ENCODE data around the gene FAM107B.

The FAM107B gene

DNA sequence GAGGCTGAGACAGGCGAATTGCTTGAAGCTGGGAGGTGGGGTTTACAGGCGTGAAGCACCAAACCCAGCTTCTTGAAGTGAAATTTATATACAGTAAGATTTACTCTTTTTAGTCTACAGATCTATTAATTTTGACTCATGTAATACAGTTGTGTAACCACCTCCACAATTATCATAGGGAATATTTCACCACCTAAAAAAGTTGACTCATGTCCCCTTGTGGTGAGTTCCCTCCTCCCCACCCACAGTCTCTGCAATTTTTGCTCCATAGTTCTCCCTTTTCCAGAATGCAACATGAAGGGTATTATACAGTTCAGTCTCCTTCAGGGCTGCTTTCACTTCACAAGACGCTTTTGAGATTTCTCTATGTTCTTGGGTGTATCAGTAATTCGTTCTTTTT lies 156.8 kb downstream of the FAM107B start:
- TF ChIP-seq, protein P1, sequence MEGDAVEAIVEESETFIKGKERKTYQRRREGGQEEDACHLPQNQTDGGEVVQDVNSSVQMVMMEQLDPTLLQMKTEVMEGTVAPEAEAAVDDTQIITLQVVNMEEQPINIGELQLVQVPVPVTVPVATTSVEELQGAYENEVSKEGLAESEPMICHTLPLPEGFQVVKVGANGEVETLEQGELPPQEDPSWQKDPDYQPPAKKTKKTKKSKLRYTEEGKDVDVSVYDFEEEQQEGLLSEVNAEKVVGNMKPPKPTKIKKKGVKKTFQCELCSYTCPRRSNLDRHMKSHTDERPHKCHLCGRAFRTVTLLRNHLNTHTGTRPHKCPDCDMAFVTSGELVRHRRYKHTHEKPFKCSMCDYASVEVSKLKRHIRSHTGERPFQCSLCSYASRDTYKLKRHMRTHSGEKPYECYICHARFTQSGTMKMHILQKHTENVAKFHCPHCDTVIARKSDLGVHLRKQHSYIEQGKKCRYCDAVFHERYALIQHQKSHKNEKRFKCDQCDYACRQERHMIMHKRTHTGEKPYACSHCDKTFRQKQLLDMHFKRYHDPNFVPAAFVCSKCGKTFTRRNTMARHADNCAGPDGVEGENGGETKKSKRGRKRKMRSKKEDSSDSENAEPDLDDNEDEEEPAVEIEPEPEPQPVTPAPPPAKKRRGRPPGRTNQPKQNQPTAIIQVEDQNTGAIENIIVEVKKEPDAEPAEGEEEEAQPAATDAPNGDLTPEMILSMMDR (IDR thresholded peaks at IDR 0.05; ENCODE audit: unreplicated experiment in 3 of 3): no peak
- Mint-ChIP-seq H3K9me3 (no peaks in the 10 kb centered on the region), H3K36me3 (ENCODE audit: low read depth) (no peaks in the 10 kb centered on the region), H3K27ac (peak overlapping the region in 1 of 3 experiments; percentile 42), H3K4me1 (peaks cover 22% of the 10 kb centered on the region), H3K27me3 (ENCODE audit: low read depth) (peaks cover 24% of the 10 kb centered on the region), H3K4me3 (no peak overlapping the region)

DNA sequence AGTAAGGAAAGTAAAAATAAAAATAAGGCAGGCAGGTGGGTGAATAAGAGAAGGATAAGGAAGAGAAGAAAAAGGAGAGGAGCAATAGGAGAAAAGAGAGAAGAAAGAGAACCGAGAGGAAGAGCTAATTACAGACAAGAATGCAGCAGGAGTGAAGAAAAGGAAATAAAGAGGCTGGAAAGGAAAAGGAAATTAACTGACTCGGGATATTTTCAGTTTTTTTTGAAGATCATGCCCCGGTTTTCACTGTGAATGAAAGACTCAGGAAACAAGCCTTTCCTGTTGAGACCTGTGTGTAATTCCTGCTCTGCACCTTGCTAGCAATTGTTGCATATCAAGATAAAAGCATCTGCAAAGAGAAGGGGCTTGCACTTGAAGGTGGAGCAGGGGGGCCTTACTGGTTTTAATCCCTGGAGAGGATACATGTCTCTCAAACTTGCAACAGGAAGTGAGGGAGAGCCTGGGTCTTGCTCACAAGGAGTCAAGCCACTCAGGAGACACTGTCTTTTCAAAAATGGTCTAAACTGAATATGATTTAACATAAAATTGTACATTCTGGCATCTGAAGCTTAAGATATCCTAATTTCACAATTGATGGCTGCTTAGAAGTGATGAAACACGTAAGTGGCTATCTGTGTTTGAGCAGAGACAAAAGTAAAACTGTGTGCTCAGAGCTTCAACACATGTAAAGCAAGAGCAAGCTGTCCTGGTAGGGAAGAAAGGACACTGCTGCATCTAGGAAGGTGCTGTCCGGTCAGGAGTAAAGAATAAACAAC lies 157.6 kb downstream of the FAM107B start:
- Mint-ChIP-seq H3K36me3 (ENCODE audit: low read depth) (no peaks in the 10 kb centered on the region), H3K4me1 (peaks cover 22% of the 10 kb centered on the region), H3K4me3 (no peak overlapping the region), H3K27me3 (ENCODE audit: low read depth) (peaks cover 24% of the 10 kb centered on the region), H3K9me3 (no peaks in the 10 kb centered on the region), H3K27ac (peak overlapping the region; percentile 12 to 42 (median 36))
- TF ChIP-seq, protein P1 (IDR thresholded peaks at IDR 0.05; ENCODE audit: unreplicated experiment in 3 of 3): no peak

DNA sequence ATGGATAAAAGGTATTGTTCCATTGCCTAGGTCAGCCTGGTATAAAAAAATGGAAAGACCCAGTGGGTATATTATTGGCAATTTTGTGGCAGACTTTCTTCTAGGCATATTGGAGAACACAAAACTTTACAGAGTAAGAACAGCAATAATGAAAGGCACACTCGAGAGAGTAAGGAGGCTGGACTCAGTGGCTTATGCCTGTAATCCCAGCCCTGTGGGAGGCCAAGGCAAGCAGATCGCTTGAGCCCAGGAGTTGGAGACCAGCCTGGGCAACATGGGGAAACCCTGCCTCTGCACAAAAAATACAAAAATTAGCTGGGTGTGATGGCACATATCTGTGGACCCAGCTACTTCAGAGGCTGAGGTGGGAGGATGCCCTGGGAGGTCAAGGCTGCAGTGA lies 158.2 kb downstream of the FAM107B start:
- Mint-ChIP-seq H3K9me3 (no peaks in the 10 kb centered on the region), H3K36me3 (ENCODE audit: low read depth) (no peaks in the 10 kb centered on the region), H3K4me3 (no peak overlapping the region), H3K27me3 (ENCODE audit: low read depth) (peaks cover 24% of the 10 kb centered on the region), H3K4me1 (peaks cover 16% of the 10 kb centered on the region), H3K27ac (peak overlapping the region in 1 of 3 experiments; percentile 42)
- TF ChIP-seq, protein P1 (IDR thresholded peaks at IDR 0.05; ENCODE audit: unreplicated experiment in 3 of 3): no peak

DNA sequence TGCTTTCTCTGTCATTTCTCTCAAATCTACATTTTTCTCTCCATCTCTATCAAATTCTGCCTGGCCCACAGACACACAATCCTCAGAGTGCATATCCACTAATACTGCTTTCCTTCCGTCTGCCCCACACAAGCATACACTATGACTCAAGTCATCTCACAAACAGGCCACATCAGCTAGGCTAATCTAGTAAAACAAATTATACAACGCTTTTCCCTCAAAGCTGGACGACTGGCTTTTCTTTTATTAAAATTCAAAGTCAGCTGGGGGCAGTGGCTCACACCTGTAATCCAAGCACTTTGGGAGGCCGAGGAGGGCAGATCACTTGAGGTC lies 161.1 kb downstream of the FAM107B start:
- Mint-ChIP-seq H3K27ac (peak overlapping the region in 1 of 3 experiments; percentile 33), H3K36me3 (ENCODE audit: low read depth) (no peaks in the 10 kb centered on the region), H3K9me3 (no peaks in the 10 kb centered on the region), H3K27me3 (ENCODE audit: low read depth) (peaks cover 24% of the 10 kb centered on the region), H3K4me1 (peaks cover 22% of the 10 kb centered on the region), H3K4me3 (no peak overlapping the region)
- TF ChIP-seq, protein P1 (IDR thresholded peaks at IDR 0.05; ENCODE audit: unreplicated experiment in 3 of 3): no peak

DNA sequence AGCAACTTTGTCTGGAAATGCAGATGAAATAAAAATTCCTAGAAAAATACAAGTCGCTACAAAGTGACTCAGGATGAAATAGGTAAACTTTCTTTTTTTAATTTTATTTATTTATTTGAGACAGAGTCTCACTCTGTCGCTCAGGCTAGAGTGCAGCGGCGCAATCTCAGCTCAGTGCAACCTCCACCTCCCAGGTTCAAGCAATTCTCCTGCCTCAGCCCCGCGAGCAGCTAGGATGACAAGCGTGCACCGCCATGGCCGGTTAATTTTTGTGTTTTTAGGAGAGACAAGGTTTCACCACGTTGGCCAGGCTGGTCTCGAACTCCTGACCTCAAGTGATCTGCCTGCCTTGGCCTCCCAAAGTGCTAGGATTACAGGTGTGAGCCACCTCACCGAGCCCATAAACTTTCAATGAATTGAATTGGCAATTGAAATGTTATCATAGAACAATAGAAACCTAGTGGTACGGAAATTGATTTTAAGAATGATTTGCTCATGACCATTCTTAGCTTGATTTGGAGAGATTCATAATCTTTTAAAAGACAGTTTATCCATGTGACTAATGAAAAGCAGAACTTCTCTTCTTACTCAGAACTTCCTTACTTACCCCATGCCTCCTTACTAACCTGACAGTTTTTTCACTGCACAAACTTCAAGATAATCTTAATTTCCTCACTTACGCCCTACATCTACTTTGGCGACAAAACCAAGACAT lies 161.7 kb downstream of the FAM107B start:
- TF ChIP-seq, protein P1 (IDR thresholded peaks at IDR 0.05; ENCODE audit: unreplicated experiment in 3 of 3): no peak
- H3K4me1 Mint-ChIP-seq: peaks cover 27% of the 10 kb centered on the region
- H3K9me3 Mint-ChIP-seq: no peaks in the 10 kb centered on the region
- H3K4me3 Mint-ChIP-seq: no peak overlapping the region
- peak overlapping the region; percentile 55 to 91 (median 88) for H3K27ac Mint-ChIP-seq
- no peaks in the 10 kb centered on the region for H3K36me3 Mint-ChIP-seq (ENCODE audit: low read depth)
- peaks cover 23% of the 10 kb centered on the region for H3K27me3 Mint-ChIP-seq (ENCODE audit: low read depth)

Data from nephron (organoid).